Psoas muscle (tissue), 8 donors: ENCODE results near the gene CD44. TPM values are rescaled to one million over a fixed set of nuclear protein-coding genes. Genes with fewer than 3 reads are reported as not detected.
A peak's percentile ranks its signal among the peaks of the same experiment; 100 is the strongest.

ENCODE experiments used
- ATAC-seq, 4 donors: fragments of 200-7000 bp; cut with Tn5 transposase; one replicate each; pipeline ENCODE4 v1.9.1; 2020; ENCODE audit warnings: moderate library complexity in 3 of 4, mild to moderate bottlenecking in 2 of 4
- DNase-seq, 2 donors: peaks; one replicate each; pipeline ENCODE4 v3.0.0-alpha.2; 2020
- H3K27ac ChIP-seq: fragments of 200-600 bp; one replicate; pipeline ENCODE4 v1.8.0; 2022
- H3K27me3 ChIP-seq, 3 donors: fragments of 200-600 bp in 1 of 3; one replicate each; pipeline versions ENCODE4 v1.6.1 to v1.8.0; 2013 to 2022; ENCODE audit warnings: low read length in 2 of 3, mild to moderate bottlenecking in 2 of 3, moderate library complexity in 1 of 3; ENCODE audit not compliant: insufficient read depth in 3 of 3
- H3K36me3 ChIP-seq, 2 donors: fragments of 200-600 bp in 1 of 2; one replicate each; pipeline versions ENCODE4 v1.6.1 to v1.8.0; 2013 to 2022; ENCODE audit warnings: low read depth in 1 of 2, mild to moderate bottlenecking in 1 of 2, moderate library complexity in 1 of 2; ENCODE audit not compliant: insufficient read depth in 1 of 2
- H3K4me1 ChIP-seq: fragments of 200-600 bp; one replicate; pipeline ENCODE4 v1.8.0; 2022
- H3K4me3 ChIP-seq: fragments of 200-600 bp; one replicate; pipeline ENCODE4 v1.8.0; 2022; ENCODE audit warnings: mild to moderate bottlenecking
- H3K9me3 ChIP-seq: fragments of 200-600 bp; one replicate; pipeline ENCODE4 v1.8.0; 2022
- WGBS, 3 donors: extraction: QIAGEN DNeasy Blood & Tissue Kit; methylation state at CpG; one replicate each; pipeline versions ENCODE4 v1.1.6 to v1.1.7; 2013; 5-methylcytosine and 5-hydroxymethylcytosine counted together
- intact Hi-C, 2 donors: fragments of 100-400 bp; cut with DNase I; formaldehyde crosslinking; loops; one replicate each; pipeline versions ENCODE4 v1.11.0 to v1.14.2; 2022
- polyA plus RNA-seq, 3 donors: library from polyadenylated mRNA; stranded (reverse); fragments of 200-250 nt; gene quantifications; one replicate each; pipeline ENCODE4 v1.2.3, GENCODE V29; 2013
- total RNA-seq, 4 donors: library from RNA; stranded (reverse); fragmentation: NEBNext Ultra II Directional in 2 of 4; extraction: Animal tissue kit (Norgen Biotek cat#: 25700) in 2 of 4; gene quantifications; one replicate each; pipeline versions ENCODE4 v1.2.1 to v1.2.4, GENCODE V29; 2021 to 2023
- TF ChIP-seq, protein P1 (sequence below): fragments of 200-600 bp; IDR thresholded peaks from one replicate; pipeline ENCODE4 v1.8.0; 2022; ENCODE audit warnings: antibody characterized with exemption
- donor health status: healthy with polysubstance abuse.
- donor health status: DM: no; HTN: no; CAD: no; lungs with moderate emphysema.
- donor health status: Bipolar disorder and iron deficiency.
- donor health status: healthy.
- donor health status: DM: yes; HTN: yes; CAD: no.
- donor health status: DM: no; HTN: no; CAD: no.
- donor health status: DM: no; HTN: no; CAD: no.
- donor health status: DM: yes; HTN: yes; CAD: no.

Gene CD44
- total and polyA plus RNA-seq, 7 donors: 3.4 to 35.4 (median 23.2) TPM

DNA sequence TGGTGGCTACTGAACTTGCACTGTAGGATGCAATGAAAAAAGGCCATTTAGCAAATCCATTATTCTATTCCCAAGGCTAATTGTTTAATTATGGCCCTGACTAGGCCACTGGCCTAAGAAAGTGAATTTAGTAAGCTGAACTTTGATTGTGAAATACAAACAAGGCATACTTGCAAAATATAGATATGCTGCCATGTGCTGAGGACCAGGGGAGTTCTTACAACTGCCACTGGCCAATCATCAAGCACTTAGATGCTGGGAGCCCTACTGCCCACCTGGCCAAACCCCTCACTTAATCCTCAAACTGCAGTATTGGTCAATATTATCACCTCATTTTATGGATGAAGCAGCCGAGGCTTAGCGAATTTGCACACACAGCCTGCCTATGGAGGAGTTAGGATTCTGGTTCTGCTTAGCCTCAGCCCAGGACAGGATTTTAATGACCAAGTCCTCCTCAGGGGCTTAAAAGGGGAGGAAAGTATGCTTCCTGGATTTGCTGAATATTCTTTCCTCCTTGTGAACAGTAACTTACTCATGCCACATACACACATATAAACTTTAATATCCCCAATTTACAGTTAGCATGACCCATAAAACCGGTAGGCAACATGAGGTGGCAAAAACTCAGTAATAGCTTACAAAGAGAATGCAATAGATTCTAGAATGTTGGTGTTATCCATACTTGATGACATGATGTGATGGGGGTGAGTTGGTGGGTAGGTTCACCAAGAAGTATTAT, 39.3 kb downstream of the CD44 start:
- Histone ChIP-seq H3K4me1 (peaks cover 9% of the 10 kb centered on the region), H3K27ac (no peak overlapping the region), H3K36me3 (peaks cover 0 to 20% of the 10 kb centered on the region in 2 donors), H3K4me3 (no peak overlapping the region), H3K9me3 (no peaks in the 10 kb centered on the region), H3K27me3 (no peaks in the 10 kb centered on the region)
- intact Hi-C loops: no loop called here
- no peak for DNase-seq
- no peak for ATAC-seq
- WGBS, 3 donors: 93 to 96% (median 95%) methylated on average over 3 of the region's 3 CpGs
- TF ChIP-seq, protein P1, sequence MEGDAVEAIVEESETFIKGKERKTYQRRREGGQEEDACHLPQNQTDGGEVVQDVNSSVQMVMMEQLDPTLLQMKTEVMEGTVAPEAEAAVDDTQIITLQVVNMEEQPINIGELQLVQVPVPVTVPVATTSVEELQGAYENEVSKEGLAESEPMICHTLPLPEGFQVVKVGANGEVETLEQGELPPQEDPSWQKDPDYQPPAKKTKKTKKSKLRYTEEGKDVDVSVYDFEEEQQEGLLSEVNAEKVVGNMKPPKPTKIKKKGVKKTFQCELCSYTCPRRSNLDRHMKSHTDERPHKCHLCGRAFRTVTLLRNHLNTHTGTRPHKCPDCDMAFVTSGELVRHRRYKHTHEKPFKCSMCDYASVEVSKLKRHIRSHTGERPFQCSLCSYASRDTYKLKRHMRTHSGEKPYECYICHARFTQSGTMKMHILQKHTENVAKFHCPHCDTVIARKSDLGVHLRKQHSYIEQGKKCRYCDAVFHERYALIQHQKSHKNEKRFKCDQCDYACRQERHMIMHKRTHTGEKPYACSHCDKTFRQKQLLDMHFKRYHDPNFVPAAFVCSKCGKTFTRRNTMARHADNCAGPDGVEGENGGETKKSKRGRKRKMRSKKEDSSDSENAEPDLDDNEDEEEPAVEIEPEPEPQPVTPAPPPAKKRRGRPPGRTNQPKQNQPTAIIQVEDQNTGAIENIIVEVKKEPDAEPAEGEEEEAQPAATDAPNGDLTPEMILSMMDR: no peak

DNA sequence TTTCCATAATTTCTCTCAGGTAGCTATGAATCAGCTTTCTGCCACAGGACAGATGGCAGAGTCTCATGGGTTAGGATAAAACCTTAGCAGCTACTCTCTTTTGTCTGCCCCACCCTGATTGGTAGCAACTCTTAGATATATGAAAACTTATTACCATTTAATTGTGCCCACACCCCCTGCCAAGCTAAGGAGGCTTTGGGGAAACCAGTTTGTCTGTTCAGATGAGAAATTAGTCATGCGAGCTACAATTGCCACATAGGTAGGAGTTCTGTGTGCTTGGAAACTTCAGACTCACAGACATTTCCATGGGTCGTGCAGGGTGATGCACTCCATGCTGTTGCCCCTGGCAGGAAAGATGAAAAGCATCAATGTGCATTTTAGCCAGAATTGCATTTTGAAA, 39.9 kb downstream of the CD44 start:
- H3K36me3 ChIP-seq: peaks cover 0 to 20% of the 10 kb centered on the region in 2 donors
- H3K27ac ChIP-seq: no peak overlapping the region
- H3K4me3 ChIP-seq: no peak overlapping the region
- TF ChIP-seq, protein P1: no peak
- intact Hi-C loops: no loop called here
- H3K9me3 ChIP-seq: no peaks in the 10 kb centered on the region
- ATAC-seq (no peak), DNase-seq (no peak)
- 82 to 86% (median 83%) methylated on average over 2 of the region's 2 CpGs for WGBS, 3 donors
- H3K27me3 ChIP-seq: no peaks in the 10 kb centered on the region
- peaks cover 9% of the 10 kb centered on the region for H3K4me1 ChIP-seq

GRCh38 chr11:35179466-35180135, 40.6 kb downstream of the CD44 start:
- Histone ChIP-seq H3K27ac (no peak overlapping the region), H3K36me3 (peaks cover 0 to 20% of the 10 kb centered on the region in 2 donors), H3K27me3 (no peaks in the 10 kb centered on the region), H3K9me3 (no peaks in the 10 kb centered on the region), H3K4me1 (peaks cover 9% of the 10 kb centered on the region), H3K4me3 (no peak overlapping the region)
- ATAC-seq (no peak), DNase-seq (no peak)
- WGBS, 3 donors: 58 to 61% (median 58%) methylated on average over 2 of the region's 2 CpGs
- TF ChIP-seq, protein P1: no peak
- intact Hi-C loops: no loop called here

DNA sequence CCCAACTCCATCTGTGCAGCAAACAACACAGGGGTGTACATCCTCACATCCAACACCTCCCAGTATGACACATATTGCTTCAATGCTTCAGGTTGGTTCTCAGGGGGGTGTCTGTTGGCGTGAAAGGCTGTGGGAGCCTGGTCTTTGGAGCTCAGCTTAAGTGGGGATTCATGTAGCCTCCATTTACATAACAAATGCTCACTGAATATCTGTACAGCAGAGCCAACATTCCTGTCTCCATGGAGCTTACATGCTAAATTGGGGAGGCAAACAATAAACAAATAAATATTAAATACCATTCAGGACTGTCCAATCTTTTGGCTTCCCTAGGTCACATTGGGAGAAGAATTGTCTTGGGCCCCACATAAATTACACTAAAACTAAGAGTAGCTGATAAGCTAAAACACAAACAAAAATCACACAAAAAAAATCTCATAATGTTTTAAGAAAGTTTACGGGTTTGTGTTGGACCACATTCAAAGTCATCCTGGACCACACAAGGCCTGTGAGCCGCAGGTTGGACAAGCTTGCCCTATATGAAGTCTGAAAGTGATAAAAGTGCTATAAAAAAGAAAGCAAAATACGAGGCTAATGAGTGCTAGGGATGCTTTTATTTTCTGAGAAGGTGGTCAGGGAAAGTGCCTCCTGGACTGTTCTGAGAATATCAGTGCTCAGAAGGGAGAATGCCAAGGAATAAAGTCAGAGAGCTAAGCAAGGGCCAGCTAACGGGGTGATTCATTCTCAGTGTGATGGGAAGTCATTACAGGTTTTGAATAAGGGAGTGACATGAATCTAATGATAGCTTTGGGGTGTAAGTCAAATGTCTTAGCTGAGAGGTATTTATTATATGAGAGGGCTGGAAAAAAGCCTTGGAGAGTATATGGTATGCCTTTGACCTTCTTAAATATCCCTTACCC, 41.6 kb downstream of the CD44 start:
- TF ChIP-seq, protein P1: no peak
- intact Hi-C loops: no loop called here
- Histone ChIP-seq H3K9me3 (no peaks in the 10 kb centered on the region), H3K27ac (no peak overlapping the region), H3K4me1 (peaks cover 9% of the 10 kb centered on the region), H3K4me3 (no peak overlapping the region), H3K36me3 (peaks cover 0 to 20% of the 10 kb centered on the region in 2 donors), H3K27me3 (no peaks in the 10 kb centered on the region)
- 71 to 76% (median 73%) methylated on average over 5 of the region's 5 CpGs for WGBS, 3 donors
- no peak for DNase-seq
- peak in 2 of 4 donors; percentile 75 to 80 for ATAC-seq
